Nucleus accumbens (tissue), 56 donors: ENCODE results near the gene WFDC10B.
"Not testable (repeated sequence)": the region's sequence is repeated elsewhere in the genome, so short reads cannot be mapped to it uniquely, and the experiment has no call there.

ENCODE experiments used
- DNase-seq, 56 donors: peaks; one replicate each; lab custom pipeline; 2025; lab: John Stamatoyannopoulos, UW

Gene WFDC10B

GRCh38 chr20:45649312-45649863 lies 55.4 kb downstream of the WFDC10B start:
- DNase-seq: no peak

DNA sequence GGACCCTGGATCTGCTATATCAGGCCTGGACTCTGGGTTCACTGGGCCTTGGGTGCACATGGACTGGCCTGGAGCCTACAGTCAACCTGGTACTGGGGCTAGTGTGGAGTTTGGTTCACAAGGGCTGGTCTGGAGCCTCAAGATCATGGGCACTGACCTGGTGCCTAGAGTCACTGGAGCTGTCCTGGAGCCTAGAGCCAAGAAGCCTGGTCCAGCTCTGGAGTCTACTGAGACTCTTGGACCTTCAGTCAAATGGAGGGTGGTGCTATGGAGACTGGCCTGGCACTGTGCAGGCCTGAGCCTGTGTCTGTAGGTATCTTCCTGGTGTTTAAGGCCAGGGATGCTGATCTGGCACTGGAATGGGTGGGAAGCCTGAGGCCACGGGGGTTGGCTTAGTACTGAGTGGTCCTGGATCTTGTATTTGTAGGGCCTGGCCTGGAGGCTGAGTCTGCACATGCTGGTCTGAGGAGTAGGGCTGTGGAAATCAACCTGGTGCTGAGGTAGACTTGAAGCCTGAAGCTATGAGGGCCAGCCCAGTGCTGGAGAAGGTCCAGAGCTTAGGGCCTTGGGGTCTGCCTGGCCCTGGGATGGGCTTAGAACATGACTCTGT lies 57.3 kb downstream of the WFDC10B start:
- no peak for DNase-seq

GRCh38 chr20:45646875-45647274 lies 57.9 kb downstream of the WFDC10B start:
- no peak for DNase-seq

DNA sequence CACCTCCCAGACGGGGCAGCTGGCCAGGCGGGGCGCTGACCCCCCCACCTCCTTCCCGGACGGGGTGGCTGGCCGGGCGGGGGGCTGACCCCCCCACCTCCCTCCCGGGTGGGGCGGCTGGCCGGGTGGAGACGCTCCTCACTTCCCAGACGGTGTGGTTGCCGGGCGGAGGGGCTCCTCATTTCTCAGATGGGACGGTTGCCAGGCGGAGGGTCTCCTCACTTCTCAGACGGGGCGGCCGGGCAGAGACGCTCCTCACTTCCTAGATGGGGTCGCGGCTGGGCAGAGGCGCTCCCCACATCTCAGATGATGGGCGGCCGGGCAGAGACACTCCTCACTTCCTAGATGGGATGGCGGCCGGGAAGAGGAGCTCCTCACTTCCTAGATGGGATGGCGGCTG lies 59.0 kb downstream of the WFDC10B start:
- not testable (repeated sequence) for DNase-seq

GRCh38 chr20:45641076-45641475 lies 63.7 kb downstream of the WFDC10B start:
- DNase-seq: not testable (repeated sequence)

DNA sequence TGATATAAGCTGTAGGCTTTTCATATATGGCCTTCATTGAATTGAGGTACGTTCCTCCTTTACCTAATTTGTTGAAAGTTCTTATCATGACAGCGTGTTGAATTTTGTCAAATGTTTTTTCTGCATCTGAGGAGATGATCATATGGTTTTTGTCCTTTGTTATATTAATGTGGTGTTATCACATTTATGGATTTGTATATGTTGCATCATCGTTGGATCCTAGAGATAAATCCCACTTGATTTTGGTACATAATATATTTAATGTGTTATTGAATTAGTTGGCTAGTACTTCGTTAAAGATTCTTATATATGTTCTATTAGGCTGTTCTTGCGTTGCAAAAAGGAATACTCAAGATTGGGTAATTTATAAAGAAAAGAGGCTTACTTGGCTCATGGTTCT lies 65.1 kb downstream of the WFDC10B start:
- no peak for DNase-seq

DNA sequence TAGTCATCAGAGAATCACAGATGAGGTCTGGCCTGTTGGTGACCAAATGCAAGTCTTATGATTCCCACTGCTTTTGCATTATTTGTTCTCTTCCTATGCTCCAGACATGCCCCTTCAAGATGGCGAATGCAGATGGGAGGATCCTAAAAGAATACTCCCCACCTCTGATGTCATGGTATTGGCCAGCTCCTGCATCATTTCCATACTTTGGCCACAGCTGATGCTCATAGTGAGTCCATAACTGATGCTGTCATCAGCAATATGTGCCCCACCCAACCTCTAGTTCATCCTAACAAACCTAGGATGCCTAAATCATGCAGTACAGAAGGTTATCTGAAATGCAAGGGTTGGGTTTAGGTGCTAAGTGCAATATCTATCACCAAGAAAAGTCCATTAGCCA lies 68.3 kb downstream of the WFDC10B start:
- DNase-seq: no peak
